HG03575 (cell line): ENCODE measurements around the gene HK3.
"Not testable (repeated sequence)": the region's sequence is repeated elsewhere in the genome, so short reads cannot be mapped to it uniquely, and the experiment has no call there.

Experiments
- ATAC-seq: cut with Tn5 transposase; IDR thresholded peaks from one replicate; pipeline ENCODE4 v1.9.1; 2021; ENCODE audit not compliant: unreplicated experiment, insufficient number of reproducible peaks, low FRiP score; ENCODE audit errors: extremely low read depth

The HK3 gene

GRCh38 chr5:176874198-176874780, 24.9 kb downstream of the HK3 start:
- ATAC-seq = no peak

GRCh38 chr5:176873541-176874172, 25.5 kb downstream of the HK3 start:
- ATAC-seq = no peak

- not testable (repeated sequence) for ATAC-seq
Observed at GRCh38 chr5:176873011-176873410, 26.1 kb downstream of the HK3 start.

- ATAC-seq = not testable (repeated sequence)
Observed at GRCh38 chr5:176872586-176872985, 26.6 kb downstream of the HK3 start.

- not testable (repeated sequence) for ATAC-seq
Observed at GRCh38 chr5:176870644-176871043, 28.5 kb downstream of the HK3 start.

GRCh38 chr5:176870110-176870591, 29.0 kb downstream of the HK3 start:
- no peak for ATAC-seq

- no peak for ATAC-seq
Observed at GRCh38 chr5:176869501-176870109, 29.5 kb downstream of the HK3 start.

- ATAC-seq = no peak
Observed at GRCh38 chr5:176868731-176869130, 30.4 kb downstream of the HK3 start.

- no peak for ATAC-seq
Observed at GRCh38 chr5:176868126-176868525, 31.0 kb downstream of the HK3 start.

GRCh38 chr5:176866707-176867310, 32.3 kb downstream of the HK3 start:
- no peak for ATAC-seq

- ATAC-seq = no peak
Observed at GRCh38 chr5:176865964-176866363, 33.2 kb downstream of the HK3 start.

- ATAC-seq = no peak
Observed at GRCh38 chr5:176864755-176865154, 34.4 kb downstream of the HK3 start.

- no peak for ATAC-seq
Observed at GRCh38 chr5:176863765-176864098, 35.4 kb downstream of the HK3 start.

GRCh38 chr5:176863041-176863764, 35.9 kb downstream of the HK3 start:
- ATAC-seq = no peak

- ATAC-seq = no peak
Observed at GRCh38 chr5:176862330-176862995, 36.7 kb downstream of the HK3 start.

GRCh38 chr5:176861276-176861675, 37.9 kb downstream of the HK3 start:
- ATAC-seq = no peak

GRCh38 chr5:176860381-176860780, 38.8 kb downstream of the HK3 start:
- ATAC-seq = no peak

GRCh38 chr5:176859916-176860315, 39.2 kb downstream of the HK3 start:
- ATAC-seq = no peak

GRCh38 chr5:176857894-176858273, 41.3 kb downstream of the HK3 start:
- ATAC-seq = no peak
